HG03378 (cell line): ENCODE measurements around the gene AHRR.

Source experiments
- ATAC-seq: cut with Tn5 transposase; IDR thresholded peaks from one replicate; pipeline ENCODE4 v1.9.1; 2021; ENCODE audit warnings: mild to moderate bottlenecking, moderate library complexity; ENCODE audit not compliant: unreplicated experiment

Gene AHRR

DNA sequence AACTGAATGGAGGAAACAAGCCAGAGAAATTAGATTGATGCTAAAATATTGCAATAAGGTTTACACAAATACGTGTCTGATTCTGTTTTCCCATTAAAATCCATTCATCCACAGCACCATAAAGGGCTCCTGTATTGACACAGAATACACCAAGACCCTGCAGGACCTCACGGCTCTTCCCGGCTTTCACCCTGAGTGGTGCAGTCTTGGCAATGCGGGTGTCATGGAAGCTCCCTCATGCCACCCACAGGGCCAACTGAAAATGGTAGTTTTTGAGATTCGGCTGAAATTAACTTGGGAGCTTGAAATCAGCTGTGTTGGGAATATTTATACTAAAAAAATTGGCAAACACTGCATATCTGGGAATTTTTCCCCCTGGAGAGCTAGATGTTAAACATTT, 104.2 kb downstream of the AHRR start:
- ATAC-seq: no peak

DNA sequence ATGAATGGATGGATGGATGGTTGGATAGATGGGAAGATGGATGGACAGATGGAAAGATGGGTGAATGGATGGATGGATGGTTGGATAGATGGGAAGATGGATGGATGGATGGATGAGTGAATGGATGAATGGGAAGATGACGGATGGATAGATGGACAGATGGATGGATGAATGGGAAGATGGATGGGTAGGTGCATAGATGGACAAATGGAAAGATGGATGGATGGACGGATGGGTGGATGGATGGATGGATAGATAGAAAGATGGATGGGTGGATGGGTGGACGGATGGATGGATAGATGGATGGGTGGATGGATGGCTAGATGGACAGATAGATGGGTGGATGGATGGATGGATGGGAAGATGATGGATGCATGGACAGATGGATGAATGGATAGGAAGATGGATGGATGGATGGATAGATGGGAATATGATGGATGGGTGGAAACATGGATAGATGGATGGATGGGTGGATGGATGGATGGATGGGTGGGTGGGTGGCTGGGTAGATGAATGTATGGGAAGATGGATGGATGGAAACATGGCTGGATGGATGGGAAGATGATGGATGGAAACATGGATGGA, 105.0 kb downstream of the AHRR start:
- no peak for ATAC-seq

DNA sequence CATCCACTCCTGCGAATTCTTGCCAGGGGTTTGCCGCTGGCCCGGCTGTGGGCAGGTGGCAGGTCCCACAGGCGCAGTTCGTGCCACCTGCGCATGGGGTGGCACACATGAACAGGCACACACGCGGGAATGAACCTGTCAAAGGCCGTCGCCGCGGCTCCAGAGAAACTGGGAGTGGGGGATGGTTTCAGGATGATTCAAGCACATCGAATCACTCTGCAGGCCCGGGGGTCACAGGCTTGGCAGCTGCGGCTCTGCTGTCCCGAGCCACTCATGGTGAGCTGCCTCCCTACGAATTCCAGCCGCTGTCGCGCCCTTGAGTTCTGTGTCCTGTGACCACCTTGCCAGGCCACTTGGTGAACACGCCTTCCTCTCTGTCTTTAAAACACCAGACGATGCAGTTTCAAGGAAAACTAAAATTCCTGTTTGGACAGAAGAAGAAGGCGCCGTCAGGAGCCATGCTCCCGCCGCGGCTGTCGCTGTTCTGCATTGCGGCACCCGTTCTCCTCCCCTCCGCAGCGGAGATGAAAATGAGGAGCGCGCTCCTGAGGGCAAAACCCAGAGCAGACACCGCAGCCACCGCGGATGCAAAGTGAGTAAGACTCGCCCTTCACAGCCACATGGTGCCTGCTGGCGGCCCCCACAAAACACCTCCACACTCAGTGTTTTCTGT, 106.0 kb downstream of the AHRR start:
- ATAC-seq: no peak

DNA sequence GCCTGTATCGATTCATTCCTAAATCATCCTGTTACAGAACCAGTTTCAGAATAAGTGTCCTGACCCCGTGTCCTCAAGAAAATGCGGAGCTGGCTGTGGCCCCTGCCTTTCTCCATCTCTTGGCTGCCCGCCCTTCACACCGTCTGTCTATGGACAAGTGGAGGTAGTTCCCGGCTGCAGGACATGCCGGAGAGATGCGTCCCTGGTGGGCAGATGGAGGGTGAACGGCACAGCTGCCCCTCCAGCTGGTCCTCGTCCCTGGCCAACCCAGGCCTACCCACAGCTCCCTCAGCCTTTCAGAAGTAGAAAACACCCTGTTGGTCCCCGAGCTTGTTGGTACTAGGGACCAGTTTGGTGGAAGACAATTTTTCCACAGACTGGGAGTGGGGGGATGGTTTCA, 106.7 kb downstream of the AHRR start:
- no peak for ATAC-seq

DNA sequence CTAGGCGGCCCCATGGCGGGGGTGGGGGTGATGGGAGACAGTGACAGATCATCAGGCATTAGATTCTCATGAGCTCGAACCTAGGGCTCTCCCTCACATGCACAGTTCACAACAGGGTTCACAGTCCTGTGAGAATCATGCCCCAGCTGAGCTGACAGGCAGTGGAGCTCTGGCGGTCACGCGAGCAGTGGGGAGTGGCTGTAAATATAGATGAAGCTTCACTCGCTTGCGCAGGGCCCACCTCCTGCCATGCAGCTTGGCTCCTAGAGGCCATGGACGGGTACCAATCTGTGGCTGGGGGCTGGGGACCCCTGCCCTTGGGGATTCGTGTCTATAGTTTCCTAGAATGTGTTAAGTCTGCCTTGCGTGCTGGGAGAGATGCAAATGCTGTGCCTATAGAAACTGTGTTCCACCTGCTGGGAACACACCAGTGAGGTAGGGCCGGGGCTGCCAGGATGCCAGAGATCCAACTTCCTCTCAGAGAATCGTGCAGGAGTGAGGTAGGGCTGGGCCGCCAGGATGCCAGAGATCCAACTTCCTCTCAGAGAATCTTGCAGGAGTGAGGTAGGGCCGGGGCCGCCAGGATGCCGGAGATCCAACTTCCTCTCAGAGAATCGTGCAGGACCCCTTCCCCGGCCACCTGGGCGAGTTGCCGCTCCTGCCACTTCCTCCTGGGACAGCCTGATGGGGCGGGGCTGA, 107.4 kb downstream of the AHRR start:
- ATAC-seq: no peak

DNA sequence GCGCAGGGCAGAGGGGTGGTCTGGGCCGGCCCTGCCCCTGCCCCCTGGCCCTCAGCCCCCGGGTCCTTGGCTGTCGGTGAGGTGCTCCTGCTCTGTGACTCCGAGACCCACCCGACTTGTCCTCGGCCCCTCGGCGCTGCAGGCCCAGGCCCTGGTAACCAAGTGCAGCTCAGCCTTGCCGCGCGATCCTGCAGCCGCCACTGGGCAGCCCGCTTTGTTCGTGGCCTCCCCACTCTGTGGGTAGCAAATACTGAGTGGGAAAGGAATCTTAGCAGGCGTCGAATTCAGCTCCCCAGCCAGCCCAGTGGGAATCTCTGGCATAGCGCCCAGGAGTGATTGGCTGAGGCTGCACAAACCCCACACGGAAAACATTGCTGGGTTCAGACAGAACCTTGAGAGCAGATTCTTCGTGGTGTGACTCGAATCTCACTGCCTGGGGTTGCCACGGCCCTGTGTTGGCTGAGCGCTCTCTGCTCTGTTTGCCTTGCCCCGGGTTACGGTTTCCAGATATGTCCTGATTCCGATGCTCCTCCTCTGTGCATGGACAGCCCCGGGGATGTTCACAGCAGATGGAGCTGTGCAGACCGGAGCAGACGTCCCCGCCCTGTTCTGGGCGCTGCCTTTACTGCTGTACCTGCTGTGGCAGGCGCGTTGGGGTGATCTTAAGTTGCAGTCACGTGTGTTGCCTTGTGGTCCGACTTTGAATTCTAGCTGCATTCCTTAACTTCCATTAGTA, 108.1 kb downstream of the AHRR start:
- ATAC-seq: no peak

DNA sequence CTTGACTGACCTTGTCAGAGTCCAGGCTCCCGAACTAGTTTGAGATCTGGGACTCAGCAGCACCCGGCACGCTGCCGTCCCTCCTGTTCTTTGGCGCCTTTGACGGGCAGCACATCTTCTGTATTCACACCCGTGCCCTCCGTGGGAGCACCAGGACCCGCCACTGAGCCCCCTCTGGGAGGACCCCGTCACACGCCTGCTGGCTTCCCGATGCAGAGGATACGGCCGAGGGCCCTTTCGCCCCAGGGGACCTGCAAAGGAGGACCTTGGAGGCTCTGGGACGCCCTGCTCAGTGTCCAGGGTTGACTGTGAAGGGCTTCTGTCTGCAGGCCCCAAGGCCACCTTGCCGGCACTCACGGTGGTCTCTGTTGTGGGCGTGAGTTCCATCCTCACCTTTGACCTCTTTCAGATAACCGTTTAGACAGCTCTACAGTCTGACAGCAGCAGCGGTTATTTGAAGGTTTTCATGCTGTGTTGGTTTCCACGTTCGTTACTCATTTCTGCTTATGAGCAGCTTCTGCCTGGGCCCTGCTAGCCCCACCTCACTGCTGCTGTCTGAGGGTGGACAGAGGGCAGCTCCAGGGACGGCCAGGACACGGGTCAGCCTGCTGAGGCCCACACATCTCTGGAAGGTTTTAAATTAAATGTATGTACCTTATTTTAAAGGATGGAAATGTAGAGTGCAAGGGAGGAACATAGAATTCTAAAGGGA, 108.9 kb downstream of the AHRR start:
- ATAC-seq: no peak

DNA sequence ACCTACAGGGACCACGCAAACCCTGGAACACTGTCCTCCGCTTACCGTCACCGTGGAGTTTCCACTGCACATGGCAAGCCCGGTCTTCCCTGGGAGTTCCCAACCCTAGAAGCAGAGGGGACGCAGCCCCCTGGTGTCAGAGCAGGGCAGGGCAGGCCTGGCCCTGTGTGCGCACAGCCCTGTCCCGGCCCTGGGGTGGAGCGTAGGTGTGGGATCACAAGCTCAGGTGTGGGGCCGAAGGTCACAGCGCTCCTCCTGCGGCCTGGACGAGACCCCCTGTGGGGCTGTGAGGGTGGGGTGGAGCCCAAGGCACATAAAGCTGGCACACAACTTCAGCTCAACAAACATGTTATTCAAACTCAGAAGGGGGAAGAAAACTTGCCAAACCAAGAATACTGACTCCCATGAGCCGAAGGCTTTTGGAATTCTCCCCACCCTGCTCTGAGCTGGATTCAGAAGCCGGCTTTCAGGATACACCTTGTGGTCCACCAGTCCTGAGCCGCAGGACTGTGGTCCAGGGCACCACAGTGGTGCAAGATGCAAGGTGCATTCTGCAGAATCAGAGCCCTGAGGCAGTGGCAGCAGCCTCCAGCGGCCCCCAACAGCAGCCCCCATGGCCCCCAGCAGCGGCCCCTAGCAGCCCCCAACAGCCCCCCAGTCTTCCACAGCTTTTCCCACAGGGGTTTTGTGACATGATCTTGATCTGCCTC, 109.6 kb downstream of the AHRR start:
- ATAC-seq: peak; percentile 58

DNA sequence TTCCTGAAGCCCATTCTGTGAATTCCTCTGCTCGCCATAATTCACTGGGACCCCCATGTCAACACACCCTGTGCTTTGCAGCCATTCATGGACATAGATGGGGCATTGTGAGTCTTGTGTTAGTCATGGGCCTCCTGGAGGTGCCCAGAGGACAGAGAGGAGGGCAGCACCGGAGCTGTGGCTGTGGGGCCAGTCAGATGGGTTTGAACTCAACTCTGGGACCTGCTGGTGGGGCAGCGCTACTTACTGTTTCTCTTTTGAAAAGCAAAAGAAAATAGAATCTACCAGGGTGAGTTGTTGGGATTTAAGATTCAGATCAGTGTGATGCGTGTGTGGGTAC, 110.2 kb downstream of the AHRR start:
- no peak for ATAC-seq

DNA sequence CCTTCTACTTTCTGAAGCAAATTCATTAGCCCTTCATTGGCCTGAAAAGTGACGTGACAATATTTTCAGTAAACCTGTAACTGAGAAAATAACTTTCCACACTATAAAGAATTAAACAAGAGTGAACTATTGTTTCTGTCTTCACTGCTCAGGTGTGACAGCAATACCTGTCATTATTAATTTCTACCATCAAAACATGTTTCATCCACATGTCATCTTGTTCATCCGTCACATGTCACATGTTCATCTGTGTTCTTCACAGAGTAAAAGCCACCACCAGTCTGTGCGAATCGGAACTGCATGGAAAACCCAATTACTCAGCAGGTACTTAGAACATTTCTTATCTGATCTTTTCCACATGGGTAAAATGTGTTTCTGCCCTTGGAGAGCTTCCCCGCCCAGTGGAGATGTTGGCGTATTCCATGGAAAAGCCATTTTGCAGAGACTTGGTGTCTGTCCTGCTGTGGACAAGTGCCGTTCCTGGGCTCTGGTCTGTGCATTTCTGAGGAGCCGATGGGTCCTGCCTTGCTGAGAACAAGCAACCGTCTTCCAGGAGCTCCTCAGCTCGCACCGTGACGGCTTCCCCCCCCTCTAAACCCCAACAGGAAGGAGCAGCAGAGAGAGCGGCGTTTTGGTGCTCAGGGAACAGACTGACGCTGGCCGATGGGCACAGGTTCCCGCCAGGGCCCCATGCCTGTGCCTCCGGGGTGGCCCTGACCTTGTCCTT, 110.8 kb downstream of the AHRR start:
- no peak for ATAC-seq

DNA sequence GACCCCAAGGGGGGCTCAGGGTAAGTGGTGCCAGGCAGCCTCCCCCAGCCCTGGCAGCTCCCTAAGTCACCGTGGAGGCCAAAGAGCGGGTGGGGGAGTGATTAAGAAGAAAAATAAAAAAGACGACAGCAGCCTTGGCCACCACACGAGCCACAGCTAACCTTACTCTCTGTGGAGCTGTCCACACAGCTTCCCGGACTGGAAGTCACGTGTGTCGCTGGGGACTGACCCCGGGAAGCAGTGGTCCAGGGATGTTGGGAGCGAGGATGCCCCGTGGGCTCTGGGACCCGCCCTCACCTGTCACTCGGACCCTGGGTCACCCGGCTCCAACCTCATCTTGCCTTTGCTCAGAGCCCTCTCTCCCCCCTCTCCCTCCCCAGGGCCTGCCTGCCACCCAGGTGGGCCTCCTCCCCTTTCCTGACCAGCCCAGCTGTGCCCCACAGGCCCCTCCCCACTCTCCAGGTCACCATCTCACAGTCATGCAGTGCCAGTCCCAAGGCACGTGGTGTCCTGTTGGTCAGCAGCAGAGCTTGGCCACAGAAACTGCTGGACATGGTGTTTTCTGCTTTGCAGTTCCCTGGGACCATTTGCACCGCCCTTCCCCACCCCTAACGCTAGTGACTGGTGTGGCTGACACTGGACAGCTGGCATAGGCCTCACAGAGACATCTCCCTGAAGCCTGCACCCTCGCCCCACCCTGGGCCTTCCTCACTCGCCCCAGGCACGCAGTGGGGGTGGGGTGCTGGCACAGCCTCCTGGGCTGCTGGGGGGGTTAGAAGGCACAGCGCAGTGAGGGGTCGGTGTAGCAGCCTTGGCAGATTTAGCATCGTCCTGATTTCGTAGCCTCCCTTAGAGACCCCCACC, 111.6 kb downstream of the AHRR start:
- no peak for ATAC-seq

DNA sequence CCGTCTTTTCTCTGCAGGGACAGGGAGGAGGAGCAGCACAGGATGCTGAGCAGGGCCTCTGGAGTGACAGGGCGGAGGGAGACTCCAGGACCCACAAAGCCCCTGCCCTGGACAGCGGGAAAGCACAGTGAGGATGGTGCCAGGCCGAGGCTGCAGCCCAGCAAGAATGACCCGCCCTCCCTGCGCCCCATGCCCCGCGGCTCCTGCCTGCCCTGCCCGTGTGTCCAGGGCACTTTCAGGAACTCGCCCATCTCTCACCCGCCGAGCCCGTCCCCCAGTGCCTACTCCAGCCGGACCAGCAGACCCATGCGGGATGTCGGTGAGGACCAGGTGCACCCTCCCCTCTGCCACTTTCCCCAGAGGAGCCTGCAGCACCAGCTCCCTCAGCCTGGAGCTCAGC, 112.3 kb downstream of the AHRR start:
- ATAC-seq: no peak

DNA sequence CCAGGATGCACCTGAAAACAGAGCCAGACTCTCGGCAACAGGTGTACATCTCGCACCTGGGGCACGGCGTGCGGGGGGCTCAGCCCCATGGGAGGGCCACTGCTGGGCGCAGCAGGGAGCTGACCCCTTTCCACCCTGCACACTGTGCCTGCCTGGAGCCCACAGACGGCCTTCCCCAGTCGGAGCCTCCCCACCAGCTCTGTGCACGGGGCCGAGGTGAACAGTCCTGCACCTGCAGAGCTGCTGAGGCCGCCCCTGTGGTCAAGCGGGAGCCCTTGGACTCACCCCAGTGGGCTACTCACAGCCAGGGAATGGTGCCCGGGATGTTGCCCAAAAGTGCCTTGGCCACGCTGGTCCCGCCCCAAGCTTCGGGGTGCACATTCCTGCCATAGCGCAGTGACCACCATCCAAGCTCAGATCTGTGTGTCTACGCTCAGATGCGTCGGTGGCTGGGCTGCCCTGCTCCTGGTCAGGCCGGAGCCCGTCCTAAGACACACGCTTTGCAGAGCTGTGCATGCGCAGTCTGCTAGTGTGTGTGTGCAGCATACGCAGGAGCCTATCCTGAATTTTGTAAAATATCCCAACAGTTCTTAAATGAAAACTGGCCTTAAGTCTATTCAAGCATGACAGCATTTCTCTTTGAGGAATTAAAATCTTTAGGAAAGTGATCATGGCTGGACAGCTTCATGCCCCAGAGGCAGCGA, 113.1 kb downstream of the AHRR start:
- no peak for ATAC-seq

DNA sequence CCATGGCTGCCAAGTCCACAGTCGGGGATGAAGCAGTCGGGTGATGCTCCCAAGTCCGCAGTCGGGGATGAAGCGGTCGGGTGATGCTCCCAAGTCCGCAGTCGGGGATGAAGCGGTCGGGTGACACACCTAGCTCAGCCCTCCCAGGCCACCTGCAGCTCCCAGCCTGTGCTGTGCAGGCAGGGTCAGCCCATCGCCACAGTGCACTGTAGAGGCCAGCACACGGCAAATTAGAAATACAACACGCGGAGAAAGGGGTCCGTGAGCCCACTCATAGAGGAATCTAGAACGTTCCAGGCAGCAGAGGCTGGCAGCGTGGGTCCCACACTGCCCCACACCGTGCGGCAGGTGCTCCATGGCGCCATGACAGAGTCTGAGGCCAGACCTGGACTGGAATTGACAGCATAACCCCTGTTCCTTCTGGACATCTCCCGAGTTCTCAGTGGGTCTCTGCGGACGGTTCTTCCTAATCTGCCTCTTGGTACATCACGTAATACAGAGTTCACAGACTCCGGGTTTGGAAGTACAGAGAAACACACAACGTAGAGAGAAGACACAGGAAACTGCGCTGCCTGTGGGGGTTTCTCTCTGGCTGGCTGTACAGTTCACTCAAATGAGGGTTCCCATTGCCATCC, 113.8 kb downstream of the AHRR start:
- ATAC-seq: no peak

DNA sequence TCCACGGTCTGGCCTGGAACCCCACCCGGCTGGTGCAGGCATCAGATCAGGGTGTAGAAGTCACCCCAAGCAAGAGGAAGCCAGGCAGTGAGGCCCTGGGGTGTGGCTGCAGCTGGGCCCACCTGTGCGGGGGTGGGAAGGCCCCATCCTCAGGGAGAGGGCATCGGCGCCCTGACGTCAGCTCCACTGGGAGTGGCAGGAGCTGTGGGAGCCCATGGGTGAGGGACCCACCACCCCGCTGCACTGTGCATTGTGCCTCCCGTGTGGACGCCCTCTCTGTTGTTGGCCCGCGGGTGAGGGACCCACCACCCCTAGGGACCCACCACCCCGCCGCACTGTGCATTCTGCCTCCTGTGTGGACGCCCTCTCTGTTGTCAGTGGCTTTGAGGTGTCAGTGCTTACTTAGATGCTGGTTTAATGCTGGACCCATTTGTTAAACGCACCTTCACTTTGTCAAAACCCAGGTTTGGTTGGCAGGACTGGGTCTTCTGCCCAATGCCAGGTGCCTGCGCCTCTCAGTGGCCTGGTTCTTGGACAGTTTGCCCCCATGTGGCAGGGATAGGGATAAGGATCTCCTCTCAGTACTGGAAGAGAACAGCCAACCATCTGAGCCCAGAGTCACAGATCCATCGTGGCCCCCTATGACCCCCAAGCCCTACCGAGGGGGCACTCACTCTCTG, 114.6 kb downstream of the AHRR start:
- no peak for ATAC-seq

DNA sequence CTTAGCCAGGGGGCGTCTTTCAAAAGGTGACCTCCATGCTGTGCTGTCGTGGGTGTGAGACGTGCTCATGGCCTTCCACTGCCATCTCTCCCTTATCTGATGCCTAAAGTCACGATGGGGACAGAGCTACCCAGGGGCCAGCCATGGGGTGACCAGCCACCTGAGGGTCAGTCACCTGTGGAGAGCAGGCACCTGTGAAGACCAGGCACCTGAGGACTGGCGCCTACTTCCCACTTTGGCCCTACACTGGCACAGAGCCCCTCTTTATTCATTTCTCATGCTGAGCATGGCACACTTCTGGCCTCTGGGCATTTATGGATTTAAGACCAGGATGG, 115.1 kb downstream of the AHRR start:
- ATAC-seq: no peak

DNA sequence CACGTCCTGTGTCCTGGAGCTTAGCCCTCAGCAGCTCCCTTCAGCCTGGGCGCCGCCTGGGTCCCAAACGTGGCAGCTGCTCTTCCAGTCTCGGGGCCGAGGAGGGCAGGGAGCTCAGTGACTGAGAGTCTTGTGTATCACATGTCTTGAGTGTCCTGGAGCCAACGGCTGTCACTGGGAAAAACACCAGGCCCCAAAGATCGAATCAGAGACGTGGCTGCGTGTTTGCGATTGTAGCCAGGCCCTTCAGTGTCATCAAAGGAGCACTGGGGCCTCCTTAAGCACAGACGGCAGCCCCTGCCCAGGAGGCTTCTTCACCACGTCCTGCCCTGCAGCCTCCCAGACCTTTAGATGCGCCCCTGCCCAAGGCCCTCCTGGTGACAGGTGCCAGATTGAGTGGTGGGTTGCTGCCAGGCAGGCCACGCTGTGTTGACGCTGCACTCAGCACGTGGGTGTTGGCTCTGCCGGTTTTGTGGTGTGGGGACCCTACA, 115.8 kb downstream of the AHRR start:
- ATAC-seq: no peak
